ENCODE results near the gene THEMIS. TPM values are rescaled to one million over a fixed set of nuclear protein-coding genes. Genes with fewer than 3 reads are reported as not detected.

The THEMIS gene
- total RNA-seq, 1 experiment from 2014 or later: not detected

GRCh38 chr6:127868338-127868737, 32.5 kb downstream of the THEMIS start (continued):
- TF ChIP-seq MAX (CRISPR knock-in tag; IDR thresholded peaks at IDR 0.05) (no peak), TEAD4 (CRISPR knock-in tag; IDR thresholded peaks at IDR 0.05) (no peak), ELF4 (CRISPR knock-in tag; IDR thresholded peaks at IDR 0.05; ENCODE audit: low read depth) (no peak), SMAD3 (CRISPR knock-in tag; IDR thresholded peaks at IDR 0.05; ENCODE audit: borderline replicate concordance) (no peak), ZNF396 (CRISPR knock-in tag; IDR thresholded peaks at IDR 0.05; ENCODE audit: borderline replicate concordance) (no peak)

- ATAC-seq (no peak), DNase-seq (ENCODE audit: low spot score) (no peak)
- no peaks in the 10 kb centered on the region for H3K9me3 Mint-ChIP-seq
- H3K27me3 Mint-ChIP-seq (ENCODE audit: low read depth): no peaks in the 10 kb centered on the region
- H3K4me1 Mint-ChIP-seq: no peaks in the 10 kb centered on the region
- H3K4me3 Mint-ChIP-seq: no peak overlapping the region
- ChIA-PET CTCF (interaction anchor here (1.0 kb wide), 1 partner anchor 11 kb away, joined by 3 read pairs; no protein-coding TSS in a partner anchor), POLR2A (no interaction called here)
- no peaks in the 10 kb centered on the region for H3K36me3 Mint-ChIP-seq
- TF ChIP-seq NR3C1 (CRISPR knock-in tag; conservative IDR thresholded peaks at IDR 0.05; ENCODE audit: low read depth) (no peak), CDX4 (CRISPR knock-in tag; IDR thresholded peaks at IDR 0.05; ENCODE audit: borderline replicate concordance) (no peak), NR2C2 (CRISPR knock-in tag; IDR thresholded peaks at IDR 0.05) (no peak), JAZF1 (CRISPR knock-in tag; IDR thresholded peaks at IDR 0.05) (no peak), TCF7 (CRISPR knock-in tag; IDR thresholded peaks at IDR 0.05; ENCODE audit: low read depth) (no peak), GABPB1 (CRISPR knock-in tag; IDR thresholded peaks at IDR 0.05) (no peak), NFE2L1 (CRISPR knock-in tag; IDR thresholded peaks at IDR 0.05) (no peak), FOXP4 (CRISPR knock-in tag; IDR thresholded peaks at IDR 0.05) (no peak), FOXJ3 (CRISPR knock-in tag; IDR thresholded peaks at IDR 0.05; ENCODE audit: borderline replicate concordance) (no peak), USF1 (CRISPR knock-in tag; IDR thresholded peaks at IDR 0.05) (no peak), ZNF317 (CRISPR knock-in tag; IDR thresholded peaks at IDR 0.05; ENCODE audit: borderline replicate concordance, low read depth) (no peak), MAX (CRISPR knock-in tag; IDR thresholded peaks at IDR 0.05) (no peak), FOXK1 (CRISPR knock-in tag; IDR thresholded peaks at IDR 0.05) (no peak), E2F1 (CRISPR knock-in tag; IDR thresholded peaks at IDR 0.05) (no peak), IRF1 (CRISPR knock-in tag; IDR thresholded peaks at IDR 0.05) (no peak), ZNF423 (CRISPR knock-in tag; IDR thresholded peaks at IDR 0.05) (no peak), ERG (CRISPR knock-in tag; IDR thresholded peaks at IDR 0.05) (no peak), ZMAT4 (CRISPR knock-in tag; IDR thresholded peaks at IDR 0.05) (no peak), SOX15 (CRISPR knock-in tag; IDR thresholded peaks at IDR 0.05) (no peak), RORB (CRISPR knock-in tag; IDR thresholded peaks at IDR 0.05) (no peak)
- H3K27ac Mint-ChIP-seq: no peak overlapping the region
Measured at GRCh38 chr6:127866766-127867165, 34.1 kb downstream of the THEMIS start.
